HG03045 (cell line): ENCODE results near the gene TRIM47.

Experiments used
- ATAC-seq: cut with Tn5 transposase; IDR thresholded peaks from one replicate; pipeline ENCODE4 v1.9.1; 2021; ENCODE audit warnings: mild to moderate bottlenecking, moderate library complexity; ENCODE audit not compliant: unreplicated experiment

Gene TRIM47

DNA sequence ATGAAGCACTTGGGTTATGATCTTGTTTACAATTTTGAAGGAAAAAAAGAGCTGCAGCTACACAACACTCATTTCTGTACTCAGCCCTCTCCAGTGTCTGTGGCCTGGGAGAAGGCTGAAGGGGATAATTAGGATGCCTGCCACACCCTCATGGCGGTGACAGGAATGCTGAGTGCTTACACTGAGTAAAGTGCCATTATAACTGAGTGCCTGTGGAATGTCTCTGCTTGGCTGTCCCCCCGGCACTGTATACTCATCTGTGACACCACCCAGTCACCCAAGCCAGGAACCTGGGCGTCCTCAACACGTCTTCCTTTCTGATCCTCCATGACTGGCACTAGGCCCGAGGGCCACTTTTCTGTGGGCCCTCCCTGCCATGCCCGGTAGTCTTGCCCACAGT lies 29.8 kb upstream of the TRIM47 start:
- ATAC-seq = no peak

GRCh38 chr17:75906143-75906884 lies 27.9 kb upstream of the TRIM47 start:
- ATAC-seq = no peak

GRCh38 chr17:75904749-75905521 lies 26.6 kb upstream of the TRIM47 start, which contains the start of gene MRPL38:
Gene MRPL38, minus strand, starts transcription at chr17:75904884. Its CDS starts 9 bp downstream, at chr17:75904875.
- peak; percentile 94 for ATAC-seq

DNA sequence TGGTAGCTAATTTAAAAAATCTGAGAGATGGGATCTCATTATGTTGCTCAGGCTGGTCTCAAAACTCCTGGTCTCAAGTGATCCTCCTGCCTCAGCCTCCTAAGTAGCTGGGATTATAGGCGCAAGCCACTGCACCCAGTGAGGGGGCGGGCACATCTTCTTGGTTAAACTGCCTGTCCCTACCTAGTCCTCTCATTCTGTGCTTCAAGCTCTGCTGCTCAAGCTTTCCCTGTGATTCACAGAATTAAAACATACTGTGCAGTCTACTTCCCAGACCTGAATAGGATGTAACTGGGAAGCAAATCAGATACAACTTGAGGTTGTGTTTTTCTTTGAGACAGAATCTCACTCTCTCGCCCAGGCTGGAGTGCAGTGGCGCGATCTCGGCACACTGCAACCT lies 24.0 kb upstream of the TRIM47 start:
- no peak for ATAC-seq

- ATAC-seq = no peak
These were observed 23.3 kb upstream of the TRIM47 start for GRCh38 chr17:75901727-75902126.

DNA sequence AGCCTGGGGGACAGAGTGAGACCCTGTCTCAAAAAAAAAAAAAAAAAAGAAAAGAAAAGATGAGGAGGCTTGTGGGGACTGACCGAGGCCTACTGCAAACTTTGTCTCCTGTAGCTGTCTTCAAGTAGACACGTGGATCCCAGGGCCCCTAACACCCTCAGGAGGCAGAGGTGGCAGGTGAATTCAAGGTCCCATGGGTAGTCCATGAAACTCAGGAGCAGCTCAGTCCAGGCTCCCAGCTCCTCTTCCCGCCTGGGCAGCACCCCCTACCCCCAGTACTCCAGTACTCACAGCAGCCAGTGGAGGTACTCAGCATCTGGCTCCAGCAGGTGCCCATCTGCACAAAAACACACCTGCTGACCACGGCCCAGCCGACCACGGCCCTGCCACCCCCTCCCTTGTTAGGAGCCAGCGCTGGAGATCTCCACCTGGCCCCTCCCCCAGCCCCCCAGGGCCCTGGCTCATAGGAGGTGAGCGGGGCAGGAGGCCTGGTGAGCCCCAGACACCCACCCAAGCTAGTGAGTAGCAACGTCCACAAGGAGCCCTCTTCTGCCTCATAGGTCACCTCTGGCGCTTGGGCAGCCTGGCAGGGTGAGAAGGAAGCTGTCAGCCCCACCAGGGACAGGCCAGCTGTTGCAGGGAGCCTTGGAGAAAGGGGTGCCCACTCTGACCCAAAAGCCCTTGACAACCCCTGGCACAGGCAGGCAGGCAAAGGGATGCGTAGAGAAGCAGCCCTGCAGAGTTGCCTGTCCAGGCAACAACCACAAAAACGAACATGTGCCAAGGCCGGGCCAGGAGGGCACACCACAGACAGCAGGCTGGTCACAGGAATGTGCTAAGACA lies 22.5 kb upstream of the TRIM47 start:
- no peak for ATAC-seq

DNA sequence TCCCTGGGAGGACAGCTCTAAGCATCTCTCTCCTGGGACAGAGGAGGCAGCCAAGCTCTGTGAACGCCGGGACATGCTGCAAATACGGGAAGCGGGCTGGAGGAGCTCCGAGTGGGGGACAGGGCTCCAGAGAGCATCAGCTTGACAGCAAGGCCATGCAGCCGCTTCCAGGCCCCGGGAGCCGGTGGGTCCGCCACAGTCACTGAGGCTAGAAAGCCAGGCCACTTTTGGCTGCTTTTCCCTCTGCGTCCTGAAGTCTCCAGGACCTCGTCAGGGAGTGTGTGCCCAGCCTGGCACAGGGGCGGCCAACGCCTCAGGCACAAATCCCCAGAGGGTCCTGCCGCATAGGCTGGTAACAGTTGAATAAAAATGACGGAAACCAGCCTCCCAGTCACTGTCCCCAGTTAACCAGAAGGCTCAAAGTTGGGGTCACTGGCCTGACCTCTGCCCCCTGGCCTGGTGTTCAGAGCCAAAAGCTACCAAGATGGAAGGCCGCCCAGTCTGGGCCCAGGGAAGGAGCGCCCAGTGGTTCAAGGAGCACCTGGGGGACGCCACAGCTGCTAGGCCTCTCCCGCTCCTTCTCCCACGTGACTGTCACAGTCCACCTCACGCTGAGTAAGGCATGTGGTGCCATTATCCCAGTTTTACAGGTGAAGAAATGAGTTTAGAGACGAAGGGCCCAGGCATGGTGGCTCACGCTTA lies 21.5 kb upstream of the TRIM47 start:
- no peak for ATAC-seq

DNA sequence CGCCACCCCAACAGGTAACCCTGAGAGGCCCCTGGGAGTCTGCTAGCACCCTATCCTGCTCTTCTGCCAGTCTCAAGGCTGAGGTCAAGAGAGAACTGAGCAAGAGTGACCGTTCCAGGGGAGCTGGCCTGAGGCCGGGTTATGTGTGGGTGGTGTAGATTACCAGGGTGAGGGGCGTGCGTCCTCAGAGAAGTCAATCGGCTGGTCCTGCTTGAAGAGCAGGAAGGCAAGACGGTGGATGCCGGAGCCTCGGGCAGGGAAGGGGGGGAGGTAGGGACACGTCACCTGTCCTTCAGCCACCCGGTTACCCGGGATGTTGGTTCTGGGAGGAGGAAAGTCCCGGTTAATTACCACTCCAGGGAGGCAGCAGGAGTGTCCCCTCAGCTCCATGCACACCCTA lies 21.0 kb upstream of the TRIM47 start:
- no peak for ATAC-seq

- ATAC-seq = no peak
These were observed 20.4 kb upstream of the TRIM47 start for GRCh38 chr17:75898791-75899190.

GRCh38 chr17:75898065-75898464 lies 19.7 kb upstream of the TRIM47 start:
- no peak for ATAC-seq

GRCh38 chr17:75897160-75898019 lies 19.0 kb upstream of the TRIM47 start:
- ATAC-seq = no peak

DNA sequence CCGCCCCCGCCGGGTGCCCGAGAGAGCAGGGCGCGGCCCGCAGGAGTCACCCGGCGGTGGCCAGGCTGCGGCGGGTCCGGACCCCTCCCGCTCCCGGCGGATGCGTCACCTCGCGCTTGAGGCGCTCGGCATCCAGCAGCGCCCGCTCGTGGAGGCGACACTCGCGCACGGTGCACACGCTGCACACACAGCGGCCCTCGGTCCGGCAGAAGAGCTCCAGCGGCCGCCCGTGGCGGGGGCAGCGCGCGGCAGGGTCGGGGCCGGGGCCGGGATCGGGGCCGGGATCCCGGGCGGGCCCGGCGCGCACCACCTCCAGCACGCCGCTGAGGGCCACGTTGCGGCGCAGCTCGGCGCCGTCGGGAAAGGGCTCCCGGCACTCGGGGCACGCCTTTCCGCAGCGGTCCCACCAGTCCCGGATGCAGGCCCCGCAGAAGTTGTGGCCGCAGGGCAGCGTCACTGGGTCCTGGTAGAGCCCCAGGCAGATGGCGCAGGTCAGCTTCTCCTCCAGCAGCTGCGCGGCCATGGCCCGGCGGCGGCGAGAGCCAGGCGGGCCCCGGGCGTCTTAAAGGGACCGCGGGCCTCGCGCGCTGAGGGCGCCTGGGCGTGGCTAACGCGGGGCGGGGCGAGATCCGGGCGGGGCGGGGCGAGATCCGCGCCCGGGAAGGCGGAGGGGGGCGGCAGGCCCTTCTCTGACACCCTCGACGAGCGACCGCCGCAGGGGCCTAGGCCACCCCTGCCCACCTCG lies 18.2 kb upstream of the TRIM47 start, which contains the start of gene TRIM65:
Gene TRIM65 (minus strand): TSS at position 537 of the 745 bp plus-strand sequence. CDS start 14 bp downstream, at position 523.
- ATAC-seq = peak; percentile 58

DNA sequence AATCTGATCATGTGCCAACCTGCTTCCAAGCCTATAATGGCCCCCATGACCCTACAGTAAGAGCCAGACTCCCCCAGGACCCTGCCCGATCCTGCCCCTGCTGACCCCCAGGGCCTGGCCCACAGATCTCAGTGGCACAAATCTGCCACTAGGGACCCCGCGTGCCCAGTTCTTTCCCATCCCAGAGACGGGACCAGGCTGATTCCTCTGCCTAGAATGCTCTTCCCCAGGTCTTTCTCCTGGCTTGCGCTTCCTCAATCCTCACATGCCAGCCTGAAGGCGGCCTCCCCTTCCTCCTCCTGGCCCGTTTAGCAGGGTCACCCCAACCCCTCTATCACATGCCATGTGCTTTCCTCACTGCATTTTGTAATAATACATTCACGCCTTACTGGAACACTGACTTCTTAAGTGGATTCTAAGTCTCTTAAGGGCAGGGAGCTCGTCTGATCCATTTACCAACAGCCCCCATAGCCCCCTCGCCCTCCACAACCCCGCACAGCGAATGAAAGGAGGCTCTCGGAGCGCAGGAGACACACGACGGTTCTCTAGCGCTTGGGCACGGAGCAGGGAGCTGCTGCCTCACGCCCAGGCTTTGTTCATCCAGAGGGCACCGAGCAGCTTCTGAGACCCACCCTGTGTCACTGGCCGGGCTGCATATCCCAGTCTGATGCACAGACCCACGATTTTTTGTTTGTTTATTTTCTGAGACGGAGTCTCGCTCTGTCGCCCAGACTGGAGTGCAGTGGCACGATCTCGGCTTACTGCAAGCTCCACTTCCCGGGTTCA lies 17.2 kb upstream of the TRIM47 start:
- no peak for ATAC-seq

GRCh38 chr17:75894049-75894733 lies 15.8 kb upstream of the TRIM47 start:
- ATAC-seq = no peak

DNA sequence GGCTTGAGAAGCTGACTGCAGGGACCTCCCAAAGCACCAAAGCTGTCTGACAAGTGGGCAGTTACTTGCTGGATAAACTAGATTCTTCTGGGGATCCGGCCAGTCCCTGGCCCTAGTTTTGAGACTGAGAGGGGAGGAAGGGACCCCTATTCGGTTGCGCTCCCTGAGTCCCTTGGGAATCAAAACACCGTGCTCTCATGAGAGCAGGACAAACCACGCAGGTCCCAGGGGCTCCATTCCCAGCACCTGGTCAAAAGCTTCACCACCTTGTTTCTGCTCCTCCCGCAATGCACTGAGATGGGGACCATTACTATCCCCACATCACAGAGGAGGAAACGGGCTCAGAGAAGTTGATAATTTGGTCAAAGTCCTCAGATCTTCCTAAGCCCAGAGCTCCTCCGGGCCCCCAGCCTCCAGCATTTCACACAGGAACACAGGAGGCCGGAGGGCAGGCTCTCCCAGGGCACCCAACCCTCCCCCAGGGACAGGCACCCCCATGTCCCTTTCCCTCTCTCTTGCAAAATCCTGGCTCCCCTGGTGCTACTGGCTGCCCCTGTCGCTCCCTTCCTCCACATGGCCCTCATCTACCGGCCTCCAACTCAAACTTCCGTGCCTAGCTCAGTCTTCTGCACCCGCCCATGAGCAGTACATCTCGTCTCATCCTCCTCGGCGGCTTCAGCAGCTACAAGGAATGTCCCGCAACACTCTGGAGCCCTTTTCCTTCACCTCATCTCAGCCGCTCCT lies 15.1 kb upstream of the TRIM47 start:
- no peak for ATAC-seq

GRCh38 chr17:75892556-75893224 lies 14.3 kb upstream of the TRIM47 start:
- ATAC-seq = no peak
